ACC112 (cell line): ENCODE results near the gene ZNF200.
A peak's percentile ranks its signal among the peaks of the same experiment; 100 is the strongest.
"Not testable (repeated sequence)": the region's sequence is repeated elsewhere in the genome, so short reads cannot be mapped to it uniquely, and the experiment has no call there.

Experiments used
- H2AFZ ChIP-seq: fragments of 200-600 bp; sonication (generic); one replicate; pipeline ENCODE4 v1.6.0; 2017; ENCODE audit warnings: antibody characterized with exemption, low read length; ENCODE audit not compliant: unreplicated experiment
- H3K27ac ChIP-seq: fragments of 200-600 bp; sonication (generic); 2 replicates; pipeline ENCODE4 v1.5.1; 2014; ENCODE audit warnings: low read depth, mild to moderate bottlenecking, antibody characterized with exemption, low read length, moderate library complexity
- H3K27me3 ChIP-seq: fragments of 200-600 bp; sonication (generic); 2 replicates; pipeline ENCODE4 v1.6.1; 2014; ENCODE audit warnings: mild to moderate bottlenecking, antibody characterized with exemption, low read length, moderate library complexity, mixed read lengths; ENCODE audit not compliant: insufficient read depth
- H3K36me3 ChIP-seq: fragments of 200-600 bp; sonication (generic); 2 replicates; pipeline ENCODE4 v1.6.1; 2016; ENCODE audit warnings: mild to moderate bottlenecking, antibody characterized with exemption, low read length, moderate library complexity, mixed read lengths; ENCODE audit not compliant: insufficient read depth
- H3K4me1 ChIP-seq: fragments of 200-600 bp; sonication (generic); one replicate; pipeline ENCODE4 v1.6.1; 2016; ENCODE audit warnings: low read length, mixed read lengths; ENCODE audit not compliant: insufficient read depth, unreplicated experiment, control insufficient read depth
- H3K4me3 ChIP-seq: fragments of 200-600 bp; sonication (generic); 2 replicates; pipeline ENCODE4 v1.5.1; 2014; ENCODE audit warnings: mild to moderate bottlenecking, low read depth, low read length
- H3K79me2 ChIP-seq: fragments of 200-600 bp; sonication (generic); one replicate; pipeline ENCODE4 v1.6.0; 2016; ENCODE audit warnings: low read length; ENCODE audit not compliant: control insufficient read depth, unreplicated experiment, insufficient read depth

The ZNF200 gene

DNA sequence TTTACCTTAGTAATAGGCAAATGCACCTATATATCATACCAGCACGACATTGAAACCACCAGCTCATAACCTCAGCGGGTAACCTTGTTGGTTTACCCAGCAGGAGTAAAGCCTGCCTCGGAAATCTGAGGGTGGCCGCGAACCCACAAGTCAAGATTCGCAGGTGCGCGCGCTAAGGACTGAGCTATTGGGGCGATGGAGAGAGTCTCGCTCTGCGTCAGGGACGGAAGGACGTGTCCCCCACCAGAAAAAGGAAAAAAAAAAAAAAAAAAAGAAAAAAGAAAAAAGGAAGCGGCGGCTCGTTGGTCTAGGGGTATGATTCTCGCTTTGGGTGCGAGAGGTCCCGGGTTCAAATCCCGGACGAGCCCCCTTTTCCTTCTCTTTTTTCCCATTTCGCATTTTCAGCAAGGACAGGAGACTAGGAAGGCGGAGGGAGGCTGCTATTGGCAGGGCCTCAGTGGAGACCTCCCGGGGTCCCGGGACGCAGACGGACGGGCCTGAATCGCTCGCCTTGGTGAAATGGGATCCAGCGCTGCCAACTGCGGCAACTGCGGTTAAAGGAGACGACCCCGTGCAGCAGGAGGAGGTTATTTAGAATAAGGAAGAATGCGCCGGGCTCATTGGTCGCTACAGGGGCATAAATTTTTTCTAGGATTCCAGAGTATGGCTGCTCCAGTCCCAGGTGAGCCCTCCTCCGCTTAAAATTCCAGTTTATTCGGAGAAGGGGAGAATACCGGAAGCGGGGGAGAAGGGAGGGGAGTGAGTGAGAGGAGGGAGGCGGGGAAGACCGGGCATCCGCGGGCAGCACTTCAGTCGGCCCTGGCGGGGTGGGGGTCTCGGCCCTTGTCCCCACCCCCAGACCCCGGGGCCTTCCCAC is 46.9 kb downstream of the ZNF200 start, which contains the start of gene OR1F1:
TSS of gene OR1F1 (plus strand) at position 407 of the 877 bp plus-strand sequence.
- Histone ChIP-seq H3K79me2 (no peaks in the 10 kb centered on the region), H3K27ac (0 out of 2 replicates have a peak within 1 kb of the TSS, but pooled peaks have one; percentile 8), H3K27me3 (no peaks in the 10 kb centered on the region), H3K36me3 (no peaks in the 10 kb centered on the region), H3K4me1 (no peaks in the 10 kb centered on the region), H3K4me3 (peak within 1 kb of the TSS; percentile 82), H2AFZ (peak within 1 kb of the TSS; percentile 98)

DNA sequence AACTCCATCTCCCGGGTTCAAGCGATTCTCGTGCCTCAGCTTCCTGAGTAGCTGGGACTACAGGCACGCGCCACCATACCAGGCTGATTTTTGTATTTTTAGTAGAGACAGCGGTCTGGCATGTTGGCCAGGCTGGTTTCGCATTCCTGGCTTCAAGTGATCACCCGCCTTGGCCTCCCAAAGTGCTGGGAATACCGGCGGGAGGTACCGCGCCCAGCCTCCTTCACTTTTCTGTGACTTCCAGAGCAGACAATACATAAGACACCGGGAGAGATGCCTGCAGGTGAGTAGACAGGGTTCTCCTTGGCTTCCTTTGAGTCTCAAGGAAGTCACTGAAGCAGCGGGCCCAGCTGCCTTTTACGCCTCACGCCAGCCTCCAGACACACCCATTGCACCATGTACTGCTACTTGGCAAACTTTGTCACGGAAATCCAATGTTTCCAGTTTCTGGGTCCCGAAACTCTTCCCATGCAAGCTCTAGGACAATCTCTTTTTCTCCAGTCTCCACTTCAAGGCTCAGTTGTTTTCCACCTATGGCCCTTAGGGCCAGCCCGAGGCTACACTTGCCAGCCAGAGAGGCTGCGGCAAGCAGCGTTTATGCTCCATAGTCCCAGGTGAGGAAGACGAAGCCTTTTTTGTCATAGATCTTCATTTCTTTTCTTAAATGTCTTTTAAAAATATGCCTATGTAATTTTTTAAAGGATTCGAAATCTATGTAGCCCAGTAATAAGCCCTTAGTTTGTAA is 47.8 kb downstream of the ZNF200 start:
- H3K27me3 ChIP-seq = no peaks in the 10 kb centered on the region
- H3K4me3 ChIP-seq = peak overlapping the region; percentile 35; the same call in 1 of the 2 replicates
- no peak overlapping the region for H3K27ac ChIP-seq

DNA sequence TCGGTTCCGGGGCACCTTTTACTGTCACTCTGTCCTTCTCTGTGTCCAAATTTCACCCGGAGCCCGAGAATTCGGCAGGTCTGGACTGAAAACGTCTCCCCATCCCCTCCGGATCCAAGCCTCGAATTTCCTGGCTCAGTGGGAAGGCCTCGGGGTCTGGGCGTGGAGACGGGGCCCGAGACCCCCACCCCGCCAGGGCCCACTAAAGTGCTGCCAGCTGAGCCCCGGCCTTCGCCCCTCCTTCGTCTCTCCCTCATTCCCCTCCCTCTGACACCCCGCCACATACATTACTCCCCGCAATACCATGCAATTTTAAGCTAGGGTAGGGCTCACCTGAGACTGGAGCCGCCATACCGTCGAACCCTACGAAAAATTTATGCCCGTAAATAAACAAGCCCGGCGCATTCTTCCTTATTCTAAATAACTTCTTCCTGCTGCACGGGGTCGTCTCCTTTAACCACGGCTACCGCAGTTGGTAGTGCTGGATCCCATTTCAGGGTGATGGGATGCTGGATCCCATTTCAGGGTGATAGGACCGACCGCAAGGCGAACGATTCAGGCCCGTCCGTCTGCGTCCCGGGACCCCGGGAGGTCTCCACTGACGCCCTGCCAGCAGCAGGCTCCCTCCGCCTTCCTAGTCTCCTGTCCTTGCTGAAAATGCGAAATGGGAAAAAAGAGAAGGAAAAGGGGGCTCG is 51.4 kb downstream of the ZNF200 start:
- Histone ChIP-seq H3K27ac (no peak overlapping the region), H3K36me3 (no peaks in the 10 kb centered on the region), H3K4me1 (no peaks in the 10 kb centered on the region), H3K4me3 (peak overlapping the region; percentile 83), H2AFZ (peak overlapping the region; percentile 26), H3K79me2 (no peaks in the 10 kb centered on the region), H3K27me3 (peaks cover 9% of the 10 kb centered on the region; the same call in 1 of the 2 replicates)

More for the DNA sequence above, 47.8 kb downstream of the ZNF200 start:
- no peaks in the 10 kb centered on the region for H3K4me1 ChIP-seq
- H3K36me3 ChIP-seq = no peaks in the 10 kb centered on the region
- no peaks in the 10 kb centered on the region for H3K79me2 ChIP-seq
- no peak overlapping the region for H2AFZ ChIP-seq

DNA sequence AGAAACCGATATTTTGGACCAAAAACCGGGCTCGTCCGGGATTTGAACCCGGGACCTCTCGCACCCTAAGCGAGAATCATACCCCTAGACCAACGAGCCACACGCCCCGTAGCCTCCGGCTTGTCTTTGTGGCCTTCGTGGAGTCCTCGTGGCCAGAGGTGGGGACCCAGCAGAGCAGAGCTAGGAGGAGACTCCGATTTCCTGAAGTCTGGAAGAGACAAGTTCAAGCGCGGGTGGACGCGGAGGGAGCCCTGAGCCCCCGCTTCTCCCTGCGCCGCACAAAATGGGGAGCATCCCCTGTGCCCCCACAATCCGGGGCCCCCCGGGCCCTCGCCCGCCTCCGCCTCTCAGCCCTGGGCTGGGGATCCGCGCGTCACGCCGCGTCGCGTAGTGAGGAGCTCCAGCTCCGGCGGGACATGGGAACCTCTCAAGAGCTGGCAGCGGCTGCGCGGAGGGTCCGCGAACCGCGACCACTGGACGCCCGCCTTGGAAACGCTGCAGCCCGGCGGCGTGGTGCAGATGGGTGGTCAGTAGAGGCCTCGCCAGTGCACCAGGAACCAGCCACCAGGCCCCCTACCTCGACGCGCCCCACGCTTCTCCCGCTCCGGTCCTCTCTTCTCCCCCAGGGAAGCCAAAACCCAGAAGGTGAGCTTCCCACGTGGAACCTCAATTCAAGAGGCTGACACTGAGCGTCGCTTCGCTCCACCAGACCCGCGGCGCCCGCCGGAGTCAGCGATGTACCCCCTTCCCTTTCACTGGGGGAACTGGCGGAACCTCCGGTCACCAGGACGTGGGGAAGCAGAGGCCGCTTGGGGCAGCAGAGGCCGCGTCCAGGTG is 52.1 kb downstream of the ZNF200 start:
- Histone ChIP-seq H3K79me2 (no peaks in the 10 kb centered on the region), H3K27me3 (peaks cover 9% of the 10 kb centered on the region; the same call in 1 of the 2 replicates), H2AFZ (peak overlapping the region; percentile 26), H3K36me3 (no peaks in the 10 kb centered on the region), H3K4me3 (peak overlapping the region; percentile 83), H3K27ac (no peak overlapping the region), H3K4me1 (no peaks in the 10 kb centered on the region)

DNA sequence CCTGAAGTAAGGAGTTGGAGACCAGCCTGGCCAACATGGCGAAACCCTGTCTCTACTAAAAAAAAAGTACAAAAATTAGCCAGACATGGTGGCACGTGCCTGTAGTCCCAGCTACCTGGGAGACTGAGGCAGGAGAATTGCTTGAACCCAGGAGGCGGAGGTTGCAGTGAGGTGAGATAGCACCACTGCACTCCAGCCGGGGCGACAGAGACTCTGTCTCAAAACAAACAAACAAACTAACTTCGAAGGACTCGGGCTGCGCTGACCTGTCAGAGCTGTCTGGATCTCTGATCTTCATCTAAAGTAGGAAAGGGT is 52.7 kb downstream of the ZNF200 start:
- not testable (repeated sequence) for H3K36me3 ChIP-seq, H3K79me2 ChIP-seq, H2AFZ ChIP-seq, H3K4me1 ChIP-seq, H3K27ac ChIP-seq, H3K27me3 ChIP-seq
- H3K4me3 ChIP-seq = peak overlapping the region; percentile 83; the same call in 1 of the 2 replicates

DNA sequence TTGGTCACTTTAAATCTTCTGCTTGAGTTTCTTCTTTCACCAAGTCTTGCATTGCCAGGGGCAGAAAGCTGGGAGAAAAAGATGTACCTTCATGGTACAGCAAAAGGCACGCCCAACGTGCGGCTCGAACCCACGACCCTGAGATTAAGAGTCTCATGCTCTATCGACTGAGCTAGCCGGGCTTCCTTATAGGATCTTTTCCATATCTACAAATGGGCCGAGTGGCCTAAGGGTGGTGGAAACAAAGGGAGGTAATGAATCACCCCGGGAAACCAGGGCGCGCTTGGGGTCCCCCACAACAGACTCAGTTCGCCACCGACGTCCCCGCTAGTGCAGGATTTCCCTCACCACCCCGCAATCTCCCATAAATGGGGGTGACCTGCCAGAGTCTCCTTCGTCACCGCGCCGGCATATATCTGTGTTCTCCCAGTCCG is 54.5 kb downstream of the ZNF200 start:
- no peak overlapping the region for H2AFZ ChIP-seq
- H3K4me3 ChIP-seq = no peak overlapping the region; the same call in 1 of the 2 replicates
- H3K36me3 ChIP-seq = no peaks in the 10 kb centered on the region
- H3K27me3 ChIP-seq = peaks cover 9% of the 10 kb centered on the region; the same call in 1 of the 2 replicates
- H3K4me1 ChIP-seq = no peaks in the 10 kb centered on the region
- no peak overlapping the region for H3K27ac ChIP-seq
- no peaks in the 10 kb centered on the region for H3K79me2 ChIP-seq

DNA sequence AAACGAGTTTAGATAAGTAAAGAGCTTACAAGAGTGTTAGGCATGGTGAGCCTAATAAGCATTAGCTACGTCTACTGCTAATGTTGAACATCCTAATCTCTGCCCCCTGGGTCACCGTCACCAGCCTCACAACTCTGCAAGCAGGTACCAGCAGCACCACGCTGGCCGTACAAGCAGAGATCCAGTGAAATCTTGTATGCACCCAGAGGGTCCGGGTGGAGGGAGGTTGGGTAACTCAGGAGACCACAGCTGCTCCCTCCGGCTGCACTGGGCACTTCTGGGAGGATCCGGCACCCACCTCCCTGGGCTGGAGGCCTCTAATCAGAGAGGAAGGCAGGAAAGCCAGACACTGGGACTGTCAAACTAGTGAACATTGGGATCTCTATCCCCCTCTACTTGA is 55.3 kb downstream of the ZNF200 start:
- Histone ChIP-seq H3K4me3 (no peak overlapping the region), H3K79me2 (no peaks in the 10 kb centered on the region), H2AFZ (no peak overlapping the region), H3K36me3 (no peaks in the 10 kb centered on the region), H3K4me1 (no peaks in the 10 kb centered on the region), H3K27me3 (peaks cover 9% of the 10 kb centered on the region; the same call in 1 of the 2 replicates), H3K27ac (no peak overlapping the region)

DNA sequence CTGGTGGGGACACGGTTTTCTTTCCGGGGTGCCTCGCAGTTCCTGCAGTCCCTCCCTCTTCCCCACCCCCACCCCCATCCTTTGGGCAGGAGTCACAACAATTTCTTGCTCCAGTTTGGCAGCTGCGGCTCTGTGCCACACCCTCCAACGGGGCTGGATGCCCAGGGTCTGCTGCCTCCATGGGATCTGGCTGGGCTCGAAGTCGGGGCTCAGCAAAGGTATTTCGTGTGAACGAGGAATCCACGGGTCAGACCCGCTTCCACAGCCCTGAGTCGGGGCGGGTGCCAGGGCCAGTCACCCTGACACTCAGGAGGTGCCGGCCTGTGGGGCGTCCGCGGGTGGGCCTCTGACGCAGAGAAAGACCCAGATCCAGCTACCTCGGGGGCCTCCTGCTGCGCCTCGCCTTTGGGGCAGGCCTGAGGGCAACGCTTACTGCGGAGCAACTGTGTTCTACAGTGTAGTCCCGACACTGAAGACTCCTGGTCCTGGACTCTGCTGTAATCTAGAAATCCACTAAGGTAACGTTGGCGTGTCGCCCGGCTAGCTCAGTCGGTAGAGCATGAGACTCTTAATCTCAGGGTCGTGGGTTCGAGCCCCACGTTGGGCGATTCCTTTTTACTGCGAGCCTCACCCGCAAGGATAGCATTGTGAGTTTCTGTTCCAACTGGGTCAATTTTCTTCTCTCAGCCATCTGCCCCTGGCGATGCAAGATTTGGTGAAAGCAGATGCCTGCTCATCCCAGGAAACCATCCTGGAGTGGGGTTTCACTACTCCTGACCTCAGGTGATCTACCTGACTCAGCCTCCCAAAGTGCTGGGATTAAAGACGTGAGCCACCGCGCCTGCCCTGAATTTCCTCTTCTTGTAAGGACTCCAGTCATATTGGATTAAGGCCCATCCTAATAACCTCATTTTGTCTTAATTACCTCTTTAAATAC is 59.5 kb downstream of the ZNF200 start:
- H3K79me2 ChIP-seq = no peaks in the 10 kb centered on the region
- H3K27ac ChIP-seq = no peak overlapping the region
- H3K27me3 ChIP-seq = peaks cover 12% of the 10 kb centered on the region
- H2AFZ ChIP-seq = peak overlapping the region; percentile 39
- H3K36me3 ChIP-seq = no peaks in the 10 kb centered on the region
- H3K4me3 ChIP-seq = peak overlapping the region; percentile 73
- H3K4me1 ChIP-seq = no peaks in the 10 kb centered on the region

DNA sequence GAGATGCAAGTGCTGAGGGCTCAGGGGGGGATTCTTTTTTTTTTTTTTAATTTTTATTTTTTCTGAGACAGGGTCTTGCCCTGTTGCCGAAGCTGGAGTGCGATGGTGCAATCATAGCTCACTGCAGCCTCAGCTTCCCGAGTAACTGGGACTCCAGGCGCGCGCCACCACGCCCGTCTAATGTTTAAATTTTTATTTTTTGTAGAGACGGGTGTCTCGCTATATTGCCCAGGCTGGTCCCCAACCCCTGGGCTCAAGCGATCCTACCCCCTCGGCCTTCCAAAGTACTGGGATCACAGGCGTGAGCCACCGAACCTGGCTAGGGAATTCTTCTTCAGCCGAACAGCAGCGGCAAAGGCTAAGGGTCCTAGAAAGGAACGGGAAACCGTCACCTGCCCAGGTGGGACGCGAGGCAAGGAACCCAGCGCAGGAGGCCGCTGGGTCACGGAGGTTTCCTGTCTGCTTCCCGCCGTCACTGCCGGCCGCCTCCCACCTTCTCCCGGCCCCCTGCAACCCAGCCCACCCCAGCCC is 60.3 kb downstream of the ZNF200 start:
- H3K4me3 ChIP-seq = peak overlapping the region; percentile 73
- H3K79me2 ChIP-seq = no peaks in the 10 kb centered on the region
- peaks cover 19% of the 10 kb centered on the region for H3K27me3 ChIP-seq

More for the DNA sequence above, 60.3 kb downstream of the ZNF200 start:
- Histone ChIP-seq H2AFZ (no peak overlapping the region), H3K4me1 (no peaks in the 10 kb centered on the region), H3K27ac (no peak overlapping the region), H3K36me3 (no peaks in the 10 kb centered on the region)
